Occipital lobe (tissue), 2 donors: ENCODE results near the gene SSNA1. TPM values are rescaled to one million over a fixed set of nuclear protein-coding genes. Genes with fewer than 3 reads are reported as not detected.

ENCODE experiments used
- DNase-seq: peaks from one replicate; lab custom pipeline; 2025; lab: John Stamatoyannopoulos, UW
- total RNA-seq: library from RNA; depleted of rRNA; stranded (reverse); fragments of >200 nt; gene quantifications from one replicate; pipeline ENCODE4 v1.2.3, GENCODE V29; 2014

Gene SSNA1
- total RNA-seq: 13.4 TPM

GRCh38 chr9:137188490-137189296, at the start of gene SSNA1, which contains the start of gene ANAPC2:
Gene SSNA1, plus strand, starts transcription at chr9:137188676. Its CDS starts 51 bp downstream, at chr9:137188727.
Gene ANAPC2, minus strand, starts transcription at chr9:137188560. Its CDS starts 28 bp downstream, at chr9:137188532.
- peak; percentile 89 for DNase-seq

DNA sequence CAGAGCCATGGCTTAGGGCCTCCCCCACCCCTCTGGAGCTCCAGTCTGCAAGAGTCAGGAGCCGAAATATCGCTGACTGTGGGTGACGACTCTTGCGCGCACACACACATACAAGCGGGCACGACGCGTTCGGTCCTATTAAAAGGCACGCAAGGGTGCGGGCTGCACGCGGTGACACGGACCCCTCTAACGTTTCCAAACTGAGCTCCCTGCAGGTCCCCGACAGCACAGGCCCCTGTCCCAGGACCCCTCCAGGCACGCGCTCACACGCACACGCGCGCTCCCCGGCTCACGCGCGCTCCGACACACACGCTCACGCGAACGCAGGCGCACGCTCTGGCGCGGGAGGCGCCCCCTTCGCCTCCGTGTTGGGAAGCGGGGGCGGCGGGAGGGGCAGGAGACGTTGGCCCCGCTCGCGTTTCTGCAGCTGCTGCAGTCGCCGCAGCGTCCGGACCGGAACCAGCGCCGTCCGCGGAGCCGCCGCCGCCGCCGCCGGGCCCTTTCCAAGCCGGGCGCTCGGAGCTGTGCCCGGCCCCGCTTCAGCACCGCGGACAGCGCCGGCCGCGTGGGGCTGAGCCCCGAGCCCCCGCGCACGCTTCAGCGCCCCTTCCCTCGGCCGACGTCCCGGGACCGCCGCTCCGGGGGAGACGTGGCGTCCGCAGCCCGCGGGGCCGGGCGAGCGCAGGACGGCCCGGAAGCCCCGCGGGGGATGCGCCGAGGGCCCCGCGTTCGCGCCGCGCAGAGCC, 49.6 kb upstream of the SSNA1 start, which contains the start of gene GRIN1:
GRIN1 (plus strand) TSS at position 433 of the 746 bp plus-strand sequence. CDS start 333 bp downstream, outside the sequence.
- DNase-seq: peak; percentile 53

DNA sequence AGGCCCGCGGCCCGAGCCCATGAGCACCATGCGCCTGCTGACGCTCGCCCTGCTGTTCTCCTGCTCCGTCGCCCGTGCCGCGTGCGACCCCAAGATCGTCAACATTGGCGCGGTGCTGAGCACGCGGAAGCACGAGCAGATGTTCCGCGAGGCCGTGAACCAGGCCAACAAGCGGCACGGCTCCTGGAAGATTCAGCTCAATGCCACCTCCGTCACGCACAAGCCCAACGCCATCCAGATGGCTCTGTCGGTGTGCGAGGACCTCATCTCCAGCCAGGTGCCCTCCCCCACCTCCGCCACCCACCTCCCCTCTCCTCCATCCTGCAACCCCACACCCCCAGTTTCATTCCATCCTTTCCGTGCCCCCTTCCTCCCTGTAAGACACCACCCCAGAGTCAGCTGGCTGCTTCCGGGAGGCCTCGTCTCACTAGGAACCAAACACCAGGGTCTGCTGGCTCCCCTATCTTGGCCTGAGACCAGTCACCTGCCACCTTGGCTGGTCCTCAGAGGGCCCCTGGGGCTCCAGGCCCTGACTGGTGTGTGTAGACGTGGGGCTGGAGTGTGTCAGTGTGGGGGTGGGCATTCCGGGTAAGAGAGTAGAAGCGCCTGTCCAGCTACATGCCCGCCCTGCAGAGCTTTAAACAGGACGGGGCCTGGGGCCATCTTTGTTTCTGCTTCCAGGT, 48.9 kb upstream of the SSNA1 start:
- no peak for DNase-seq

- DNase-seq: peak; percentile 74
These were observed 48.1 kb upstream of the SSNA1 start for GRCh38 chr9:137140151-137141012.

DNA sequence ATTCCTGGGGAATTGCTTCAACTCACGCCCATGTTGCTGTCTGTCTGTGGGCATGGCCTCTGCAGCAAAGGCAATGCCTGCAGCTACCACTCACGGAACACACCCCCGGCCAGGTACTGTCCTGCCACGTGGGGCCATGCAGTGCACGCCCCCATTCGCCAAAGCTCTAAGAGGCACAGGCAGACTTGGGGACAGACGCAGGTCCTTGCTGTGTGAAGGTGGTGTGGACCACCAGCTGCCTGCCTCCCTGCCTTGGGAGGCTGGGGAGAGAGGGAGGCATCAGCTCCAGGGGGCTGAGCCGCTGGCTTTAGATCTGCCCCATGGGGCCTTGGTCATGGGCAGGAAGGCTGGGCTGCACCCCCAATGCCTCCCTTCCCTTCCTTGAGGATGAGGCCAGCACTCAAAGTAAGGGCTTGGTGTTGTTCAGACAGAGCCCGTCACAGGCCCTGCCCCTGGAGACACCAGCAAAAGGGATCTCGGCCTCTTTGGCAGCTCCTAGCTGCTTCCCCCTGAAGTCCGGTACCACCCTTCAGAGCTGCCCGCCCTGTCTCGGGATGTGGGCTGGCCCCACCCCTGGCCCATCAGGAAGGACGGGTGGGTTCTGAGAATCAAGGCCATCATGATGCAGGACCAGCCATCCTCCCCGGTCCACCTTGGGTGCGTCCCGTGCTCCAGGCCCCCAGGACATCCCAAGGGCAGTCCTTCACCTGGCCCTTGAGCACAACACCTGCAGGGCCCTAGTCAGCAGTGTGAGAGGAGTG, 47.2 kb upstream of the SSNA1 start:
- DNase-seq: no peak

GRCh38 chr9:137141976-137142936, 46.2 kb upstream of the SSNA1 start:
- no peak for DNase-seq

GRCh38 chr9:137143459-137143858, 45.0 kb upstream of the SSNA1 start:
- DNase-seq: no peak

DNA sequence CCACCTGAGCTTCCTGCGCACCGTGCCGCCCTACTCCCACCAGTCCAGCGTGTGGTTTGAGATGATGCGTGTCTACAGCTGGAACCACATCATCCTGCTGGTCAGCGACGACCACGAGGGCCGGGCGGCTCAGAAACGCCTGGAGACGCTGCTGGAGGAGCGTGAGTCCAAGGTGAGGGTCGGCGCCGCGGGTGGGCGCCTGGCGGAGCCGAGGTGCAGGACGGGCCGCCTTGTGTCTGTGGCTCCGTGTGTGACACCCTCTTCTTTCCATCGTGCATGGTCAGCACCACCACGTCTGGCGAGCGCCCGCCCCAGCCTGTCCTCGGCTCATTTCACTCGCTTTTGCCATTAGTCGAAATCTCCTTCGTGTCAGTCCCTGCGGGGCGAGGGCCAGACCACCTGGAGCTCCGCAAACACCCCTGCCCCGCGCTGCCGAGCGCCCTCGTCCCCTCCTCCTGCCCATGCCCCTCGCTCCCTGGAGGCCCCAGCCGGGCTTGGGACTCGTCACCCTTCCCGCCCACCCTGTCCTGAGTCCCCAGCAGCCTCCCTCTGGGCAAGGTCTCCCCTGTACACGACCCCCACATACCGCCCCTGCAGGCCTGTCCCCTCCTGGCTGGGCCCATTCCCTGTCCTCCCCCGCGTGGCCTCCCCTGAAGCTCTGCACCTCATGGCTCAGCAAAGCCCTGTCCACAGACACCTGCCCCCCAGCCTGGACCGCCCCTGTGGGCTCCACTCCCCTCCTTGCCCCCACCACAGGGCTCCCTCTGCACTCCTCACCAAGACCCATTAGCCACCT, 42.5 kb upstream of the SSNA1 start:
- no peak for DNase-seq

GRCh38 chr9:137146527-137146918, 42.0 kb upstream of the SSNA1 start:
- no peak for DNase-seq

DNA sequence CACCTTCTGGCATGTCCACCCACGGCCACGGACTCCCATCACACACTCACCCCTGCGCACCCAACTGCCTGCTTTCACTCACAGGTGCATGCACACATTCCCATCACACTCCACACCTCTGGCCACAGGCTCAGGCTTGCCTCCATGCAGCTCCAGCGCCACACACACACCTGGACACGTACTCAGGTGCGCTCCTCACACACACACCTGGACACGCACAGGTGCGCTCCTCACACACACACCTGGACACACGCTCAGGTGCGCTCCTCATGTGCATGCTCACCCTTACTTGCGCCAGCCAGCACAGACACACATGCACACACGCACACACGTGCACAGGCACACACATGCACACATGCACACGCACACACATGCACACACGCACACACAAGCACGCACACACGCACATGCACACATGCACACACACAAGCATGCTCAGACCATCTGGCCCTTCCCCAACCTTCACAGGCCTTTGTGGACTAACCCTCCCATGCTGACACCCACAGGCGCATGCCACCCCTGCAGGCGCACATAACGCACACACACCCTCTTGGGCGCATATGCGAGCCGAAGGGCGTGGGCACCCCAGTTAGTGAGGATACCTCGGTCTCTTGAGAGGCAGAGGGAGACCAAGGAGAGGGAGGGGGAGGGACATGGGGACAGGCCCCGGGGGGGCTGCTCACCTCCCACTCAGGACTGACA, 41.2 kb upstream of the SSNA1 start:
- DNase-seq: no peak

DNA sequence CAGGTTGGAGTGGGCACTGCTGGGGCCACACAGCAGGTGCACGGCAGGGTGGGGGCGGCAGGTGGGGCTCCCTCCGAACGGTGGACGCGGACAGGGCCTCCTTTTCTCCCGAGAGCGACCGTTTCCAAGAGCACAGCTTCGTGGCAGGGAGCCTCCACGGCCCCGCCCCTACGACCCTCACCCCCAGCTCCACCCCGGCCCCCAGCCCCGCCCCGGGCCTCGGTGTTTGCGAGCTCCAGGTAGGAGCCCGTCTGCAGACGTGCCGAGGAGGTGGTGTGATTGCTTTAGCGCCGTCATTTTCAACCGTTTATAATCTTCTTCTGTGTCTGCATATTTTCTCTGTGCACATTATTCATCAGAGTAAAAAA, 40.7 kb upstream of the SSNA1 start:
- DNase-seq: no peak

- DNase-seq: no peak
These were observed 40.2 kb upstream of the SSNA1 start for GRCh38 chr9:137148242-137148641.

DNA sequence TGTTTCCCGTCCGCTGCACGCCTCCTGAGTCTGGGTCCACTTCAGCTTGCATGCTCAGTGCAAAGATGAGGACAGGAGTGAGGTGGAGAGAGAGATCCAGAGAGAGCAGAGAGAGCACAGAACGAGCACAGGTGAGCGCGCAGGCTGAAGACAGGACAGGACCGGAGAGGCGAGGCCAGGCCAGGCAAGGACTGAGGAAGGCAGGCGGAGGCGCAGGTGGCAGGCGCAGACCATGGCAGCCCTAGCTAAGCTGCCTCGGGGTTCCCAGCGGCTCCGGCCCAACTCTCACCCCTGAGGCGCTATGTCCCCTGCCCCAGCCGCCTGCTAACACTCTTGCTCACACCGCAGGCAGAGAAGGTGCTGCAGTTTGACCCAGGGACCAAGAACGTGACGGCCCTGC, 39.8 kb upstream of the SSNA1 start:
- no peak for DNase-seq

DNA sequence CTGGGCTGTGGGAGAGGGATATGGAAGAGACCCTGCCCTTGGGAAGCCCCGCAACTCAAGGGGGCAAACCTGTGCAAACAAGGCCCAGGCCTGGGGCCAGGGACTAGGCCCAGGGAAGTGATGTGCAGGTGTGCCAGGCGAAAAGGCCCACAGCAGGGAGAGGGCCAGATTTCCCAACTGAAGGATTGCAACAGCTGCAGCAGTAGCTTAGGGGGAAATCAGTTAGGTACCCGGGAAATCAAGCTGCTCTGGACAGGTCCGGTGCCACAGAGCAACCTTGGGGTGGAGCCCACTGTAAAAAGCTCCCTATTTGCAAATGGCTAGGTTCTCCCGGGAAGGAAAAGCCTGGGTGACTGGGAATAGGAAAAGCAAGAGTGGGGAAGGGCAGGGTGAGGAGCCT, 39.1 kb upstream of the SSNA1 start:
- no peak for DNase-seq

GRCh38 chr9:137149942-137150616, 38.4 kb upstream of the SSNA1 start:
- no peak for DNase-seq

- DNase-seq: no peak
These were observed 37.6 kb upstream of the SSNA1 start for GRCh38 chr9:137150617-137151457.
